Measurements from ENCODE around the gene WDTC1. TPM values are rescaled to one million over a fixed set of nuclear protein-coding genes. Genes with fewer than 3 reads are reported as not detected.

Gene WDTC1
- total RNA-seq, 1 experiment from 2014 or later = 23.7 TPM

GRCh38 chr1:27299385-27300271, 65.2 kb downstream of the WDTC1 start:
- DNase-seq (peak; percentile 98), ATAC-seq (peak; percentile 92)
- peaks cover 8% of the 10 kb centered on the region; the same call in 1 of the 2 replicates for H3K36me3 ChIP-seq (ENCODE audit: low read depth, low read length)
- H3K9ac ChIP-seq (ENCODE audit: low read length) = peak overlapping the region; percentile 47
- H3F3A ChIP-seq (ENCODE audit: low read length, unreplicated experiment) = no peaks in the 10 kb centered on the region
- TF ChIP-seq EZH2 (IDR thresholded peaks at IDR 0.05; ENCODE audit: low read length, unreplicated experiment) (no peak), EZH2phosphoT487 (IDR thresholded peaks at IDR 0.05; ENCODE audit: borderline replicate concordance, low read length) (no peak), CTCF (conservative IDR thresholded peaks at IDR 0.05; ENCODE audit: low read depth, low read length) (no peak)
- ChIA-PET POLR2A (ENCODE audit: unreplicated experiment) (interaction anchor here (0.5 to 0.7 kb wide), 2 partner anchors 39 to 955 kb away, joined by 3 to 4 read pairs; no protein-coding TSS in a partner anchor), CTCF (interaction anchor here (0.5 to 2.4 kb wide), 15 partner anchors 27 to 370 kb away, joined by 3 to 25 read pairs (median 4); partner anchors contain the start of gene MAP3K6)
- TSS peak; percentile 30 for BruUV-seq (replicated peaks)
- peak overlapping the region; percentile 74 for H3K4me2 ChIP-seq (ENCODE audit: low read length)
- intact Hi-C loops (cut with micrococcal nuclease) = loop anchor here (1.0 to 10.0 kb wide), 3 partner anchors 43 to 305 kb away; partner anchors contain the start of genes AHDC1, GPR3 and SYTL1
- peak overlapping the region; percentile 66 for H2AFZ ChIP-seq (ENCODE audit: low read length)
- no peaks in the 10 kb centered on the region for H3K79me2 ChIP-seq (ENCODE audit: low read length)
- peaks cover 21% of the 10 kb centered on the region for H3K4me1 ChIP-seq (ENCODE audit: insufficient read depth, low read length)
- peak overlapping the region; percentile 90 for H3K27ac ChIP-seq (ENCODE audit: low read length)
- H3K4me3 ChIP-seq (ENCODE audit: low read length) = peak overlapping the region; percentile 29; the same call in 1 of the 2 replicates
- H3K9me2 ChIP-seq (replicated peaks; ENCODE audit: low read length) = no peaks in the 10 kb centered on the region
- no peaks in the 10 kb centered on the region for H4K20me1 ChIP-seq (ENCODE audit: low read length)
- no peaks in the 10 kb centered on the region for H3K9me3 ChIP-seq (ENCODE audit: low read length)
- H3K27me3 ChIP-seq (ENCODE audit: low read length) = no peaks in the 10 kb centered on the region

- ChIA-PET CTCF (interaction anchor here (0.9 to 2.4 kb wide), 7 partner anchors 43 to 256 kb away, joined by 3 to 25 read pairs (median 5); partner anchors contain the start of gene MAP3K6), POLR2A (ENCODE audit: unreplicated experiment) (no interaction called here)
- H3F3A ChIP-seq (ENCODE audit: low read length, unreplicated experiment) = no peaks in the 10 kb centered on the region
- peak overlapping the region; percentile 45 for H3K4me2 ChIP-seq (ENCODE audit: low read length)
- no TSS peak for BruUV-seq (replicated peaks)
- peaks cover 21% of the 10 kb centered on the region for H3K4me1 ChIP-seq (ENCODE audit: insufficient read depth, low read length)
- H4K20me1 ChIP-seq (ENCODE audit: low read length) = no peaks in the 10 kb centered on the region
- peak; percentile 62 for ATAC-seq
- H3K27ac ChIP-seq (ENCODE audit: low read length) = peak overlapping the region; percentile 85
- DNase-seq = peak; percentile 90
- TF ChIP-seq CTCF (conservative IDR thresholded peaks at IDR 0.05; ENCODE audit: low read depth, low read length) = peak; percentile 92
- TF ChIP-seq EZH2phosphoT487 (IDR thresholded peaks at IDR 0.05; ENCODE audit: borderline replicate concordance, low read length) = no peak
- no peak overlapping the region for H3K4me3 ChIP-seq (ENCODE audit: low read length)
- no peaks in the 10 kb centered on the region for H3K9me3 ChIP-seq (ENCODE audit: low read length)
- H3K27me3 ChIP-seq (ENCODE audit: low read length) = no peaks in the 10 kb centered on the region
- H3K9me2 ChIP-seq (replicated peaks; ENCODE audit: low read length) = no peaks in the 10 kb centered on the region
- intact Hi-C loops (cut with micrococcal nuclease) = loop anchor here (1.0 to 10.0 kb wide), 3 partner anchors 42 to 304 kb away; partner anchors contain the start of genes AHDC1 and SYTL1
- H3K79me2 ChIP-seq (ENCODE audit: low read length) = no peaks in the 10 kb centered on the region
- peak overlapping the region; percentile 47 for H3K9ac ChIP-seq (ENCODE audit: low read length)
- H2AFZ ChIP-seq (ENCODE audit: low read length) = no peak overlapping the region
- peaks cover 8% of the 10 kb centered on the region; the same call in 1 of the 2 replicates for H3K36me3 ChIP-seq (ENCODE audit: low read depth, low read length)
Observed at GRCh38 chr1:27300341-27301051, 66.1 kb downstream of the WDTC1 start.
